H9 (cell line): Measurements from ENCODE around the gene SH3RF3. TPM values are rescaled to one million over a fixed set of nuclear protein-coding genes. Genes with fewer than 3 reads are reported as not detected.
A peak's percentile ranks its signal among the peaks of the same experiment; 100 is the strongest.

ENCODE experiments used
- DNase-seq: peaks from one replicate; pipeline ENCODE4 v3.0.0-alpha.2; 2017
- H2AFZ ChIP-seq: one replicate; pipeline ENCODE4 v1.6.1; 2013; ENCODE audit warnings: mild to moderate bottlenecking, low read length, control low read depth, moderate library complexity
- H2AK5ac ChIP-seq: 2 replicates; pipeline ENCODE4 v1.6.1; 2013; ENCODE audit warnings: low read length, control low read depth, mixed read lengths; ENCODE audit not compliant: insufficient read length
- H2BK120ac ChIP-seq: one replicate; pipeline ENCODE4 v1.6.1; 2013; ENCODE audit warnings: low read depth, mild to moderate bottlenecking, low read length, control low read depth, inconsistent platforms; ENCODE audit not compliant: poor library complexity, severe bottlenecking
- H2BK12ac ChIP-seq: 2 replicates; pipeline ENCODE4 v1.6.1; 2013; ENCODE audit warnings: low read length, control low read depth, mixed read lengths, low read depth; ENCODE audit not compliant: insufficient read length
- H2BK15ac ChIP-seq: 2 replicates; pipeline ENCODE4 v1.6.1; 2013; ENCODE audit warnings: low read depth, low read length, control low read depth
- H2BK20ac ChIP-seq: one replicate; pipeline ENCODE4 v1.6.1; 2013; ENCODE audit warnings: low read depth, mild to moderate bottlenecking, low read length, control low read depth, inconsistent platforms; ENCODE audit not compliant: poor library complexity, severe bottlenecking
- H2BK5ac ChIP-seq: 2 replicates; pipeline ENCODE4 v1.6.1; 2013; ENCODE audit warnings: low read length, control low read depth, mixed read lengths; ENCODE audit not compliant: insufficient read length
- H3K14ac ChIP-seq: 2 replicates; pipeline ENCODE4 v1.6.1; 2013; ENCODE audit warnings: low read length, control low read depth; ENCODE audit not compliant: insufficient read depth
- H3K18ac ChIP-seq: 2 replicates; pipeline ENCODE4 v1.6.1; 2013; ENCODE audit warnings: low read depth, mild to moderate bottlenecking, mixed read lengths, low read length, control low read depth; ENCODE audit not compliant: insufficient read length
- H3K23ac ChIP-seq: 2 replicates; pipeline ENCODE4 v1.6.1; 2013; ENCODE audit warnings: low read length, control low read depth, mixed read lengths, low read depth; ENCODE audit not compliant: insufficient read length
- H3K23me2 ChIP-seq: 2 replicates; pipeline ENCODE4 v1.6.1; 2013; ENCODE audit warnings: low read depth, mild to moderate bottlenecking, mixed read lengths, low read length, control low read depth; ENCODE audit not compliant: insufficient read length, poor library complexity, severe bottlenecking
- H3K27ac ChIP-seq: 2 replicates; pipeline ENCODE4 v1.5.1; 2013; ENCODE audit warnings: low read length, control low read depth, mixed read lengths, low read depth; ENCODE audit not compliant: insufficient read length
- H3K27me3 ChIP-seq: 2 replicates; pipeline ENCODE4 v1.6.1; 2013; ENCODE audit warnings: low read length, control low read depth, inconsistent platforms; ENCODE audit not compliant: insufficient read depth
- H3K4ac ChIP-seq: 2 replicates; pipeline ENCODE4 v1.6.1; 2013; ENCODE audit warnings: low read depth, mild to moderate bottlenecking, control low read depth, inconsistent platforms, low read length, moderate library complexity
- H3K4me1 ChIP-seq: 2 replicates; pipeline ENCODE4 v1.6.1; 2013; ENCODE audit warnings: low read length, control low read depth, inconsistent platforms; ENCODE audit not compliant: insufficient read depth
- H3K4me2 ChIP-seq: 2 replicates; pipeline ENCODE4 v1.6.1; 2013; ENCODE audit warnings: low read length, control low read depth, mixed read lengths; ENCODE audit not compliant: insufficient read length, insufficient read depth
- H3K56ac ChIP-seq: 2 replicates; pipeline ENCODE4 v1.6.1; 2013; ENCODE audit warnings: low read depth, mild to moderate bottlenecking, mixed read lengths, low read length, control low read depth; ENCODE audit not compliant: insufficient read length
- H3K79me1 ChIP-seq: 2 replicates; pipeline ENCODE4 v1.6.1; 2013; ENCODE audit warnings: low read depth, mild to moderate bottlenecking, moderate library complexity, low read length, control low read depth, inconsistent platforms; ENCODE audit not compliant: insufficient read depth, poor library complexity, severe bottlenecking
- H3K79me2 ChIP-seq: 2 replicates; pipeline ENCODE4 v1.6.1; 2013; ENCODE audit warnings: low read length, control low read depth, inconsistent platforms; ENCODE audit not compliant: insufficient read depth
- H3K9ac ChIP-seq: 2 replicates; pipeline ENCODE4 v1.6.1; 2013; ENCODE audit warnings: low read length, control low read depth, mixed read lengths; ENCODE audit not compliant: insufficient read length; ENCODE audit errors: extremely low read depth
- H3K9me3 ChIP-seq: one replicate; pipeline ENCODE4 v1.6.1; 2013; ENCODE audit warnings: low read depth, low read length, inconsistent platforms; ENCODE audit not compliant: control insufficient read depth
- H3T11ph ChIP-seq: one replicate; pipeline ENCODE4 v1.6.1; 2013; ENCODE audit warnings: mild to moderate bottlenecking, low read length, control low read depth, inconsistent platforms
- H4K20me1 ChIP-seq: one replicate; pipeline ENCODE4 v1.6.1; 2013; ENCODE audit not compliant: control insufficient read depth, insufficient read length, insufficient read depth
- H4K5ac ChIP-seq: 2 replicates; pipeline ENCODE4 v1.6.1; 2013; ENCODE audit warnings: low read depth, mild to moderate bottlenecking, mixed read lengths, low read length, control low read depth; ENCODE audit not compliant: insufficient read length
- H4K8ac ChIP-seq: replicated peaks from 2 replicates; pipeline ENCODE4 v1.6.1; 2013; ENCODE audit warnings: low read length, control low read depth, mixed read lengths, low read depth; ENCODE audit not compliant: insufficient read length
- H4K91ac ChIP-seq: 2 replicates; pipeline ENCODE4 v1.6.1; 2013; ENCODE audit warnings: low read depth, mild to moderate bottlenecking, moderate library complexity, mixed read lengths, low read length, control low read depth; ENCODE audit not compliant: insufficient read length
- H3K27ac Mint-ChIP-seq, 3 experiments: 2 replicates in 2 of 3; 3 replicates in 1 of 3; pipeline ENCODE4 v1.8.0; 2020 to 2021; ENCODE audit warnings: mixed read lengths in 3 of 3, mild to moderate bottlenecking in 1 of 3, moderate library complexity in 1 of 3
- H3K27me3 Mint-ChIP-seq: 2 replicates; pipeline ENCODE4 v1.8.0; 2021; ENCODE audit warnings: low read depth, mild to moderate bottlenecking, moderate library complexity, mixed read lengths
- H3K36me3 Mint-ChIP-seq, 3 experiments: 2 replicates in 2 of 3; 3 replicates in 1 of 3; pipeline ENCODE4 v1.8.0; 2020 to 2021; ENCODE audit warnings: low read depth in 3 of 3, mixed read lengths in 3 of 3; ENCODE audit not compliant: insufficient read depth in 1 of 3
- H3K4me1 Mint-ChIP-seq, 2 experiments: 2 replicates each; pipeline ENCODE4 v1.8.0; 2020; ENCODE audit warnings: mixed read lengths in 2 of 2
- H3K4me3 Mint-ChIP-seq, 2 experiments: 2 replicates in 1 of 2; 3 replicates in 1 of 2; pipeline ENCODE4 v1.8.0; 2020 to 2021; ENCODE audit warnings: mild to moderate bottlenecking in 2 of 2, mixed read lengths in 2 of 2, moderate library complexity in 1 of 2
- H3K9me3 Mint-ChIP-seq, 2 experiments: 2 replicates in 1 of 2; 3 replicates in 1 of 2; pipeline ENCODE4 v1.8.0; 2020; ENCODE audit warnings: mild to moderate bottlenecking in 2 of 2, mixed read lengths in 2 of 2, moderate library complexity in 1 of 2
- CTCF ChIP-seq: fragments of 200-600 bp; sonication (generic); conservative IDR thresholded peaks from 3 replicates; pipeline ENCODE4 v1.8.0; 2021; ENCODE audit warnings: antibody characterized with exemption, mild to moderate bottlenecking
- WGBS: extraction: QIAGEN DNeasy Blood & Tissue Kit; methylation state at CpG from one replicate; pipeline ENCODE4 v1.1.7; 2013; ENCODE audit warnings: missing lambda C conversion rate, low lambda C conversion rate, mixed read lengths; ENCODE audit not compliant: insufficient read length; ENCODE audit errors: extremely low coverage; 5-methylcytosine and 5-hydroxymethylcytosine counted together
- total RNA-seq: library from RNA; stranded (reverse); gene quantifications from 2 replicates; pipeline ENCODE4 v1.2.1, GENCODE V29; 2021

SH3RF3 gene
- total RNA-seq, 1 experiment from 2014 or later, result 0.46 TPM

GRCh38 chr2:109438773-109439389, 309.9 kb downstream of the SH3RF3 start:
- H3K27me3 Mint-ChIP-seq, result peaks cover 2% of the 10 kb centered on the region
- no peaks in the 10 kb centered on the region for H3K27me3 ChIP-seq
- H3T11ph ChIP-seq, result no peak overlapping the region
- H3K9me3 ChIP-seq, result peaks cover 5% of the 10 kb centered on the region
- no peak overlapping the region for H2BK20ac ChIP-seq
- H2BK15ac ChIP-seq, result no peak overlapping the region
- no peak for DNase-seq
- no peak overlapping the region for H4K8ac ChIP-seq
- H3K9me3 Mint-ChIP-seq, result peaks cover 25 to 29% of the 10 kb centered on the region in 2 experiments
- no peaks in the 10 kb centered on the region for H4K20me1 ChIP-seq
- no peak overlapping the region for H2BK120ac ChIP-seq
- H3K18ac ChIP-seq, result no peak overlapping the region
- no peak overlapping the region for H3K4ac ChIP-seq
- no peak overlapping the region for H4K91ac ChIP-seq
- H4K5ac ChIP-seq, result no peak overlapping the region
- peak overlapping the region in 1 of 3 experiments; percentile 53; a peak in 1 of 7 replicates for H3K27ac Mint-ChIP-seq
- no peaks in the 10 kb centered on the region for H3K79me1 ChIP-seq
- no peak overlapping the region for H3K4me2 ChIP-seq
- H3K4me1 Mint-ChIP-seq, result peaks cover 6 to 10% of the 10 kb centered on the region in 2 experiments; a peak in 3 of 4 replicates
- no peak overlapping the region for H3K27ac ChIP-seq
- H2AK5ac ChIP-seq, result no peak overlapping the region
- no peak overlapping the region for H3K23ac ChIP-seq
- no peak overlapping the region for H3K4me3 Mint-ChIP-seq
- H2AFZ ChIP-seq, result no peak overlapping the region
- H3K4me1 ChIP-seq, result no peaks in the 10 kb centered on the region
- no peak overlapping the region; the same call in 1 of the 2 replicates for H3K14ac ChIP-seq
- no peak overlapping the region for H3K56ac ChIP-seq
- no peak overlapping the region for H3K9ac ChIP-seq
- no peaks in the 10 kb centered on the region for H3K23me2 ChIP-seq
- no peak for TF ChIP-seq CTCF
- H3K79me2 ChIP-seq, result no peaks in the 10 kb centered on the region
- H2BK12ac ChIP-seq, result no peak overlapping the region
- WGBS, result no CpG with 5 or more reads among the region's 8 CpGs
- H3K36me3 Mint-ChIP-seq, result peaks cover 7 to 16% (median 7%) of the 10 kb centered on the region in 3 experiments
- no peak overlapping the region for H2BK5ac ChIP-seq
